ENCODE results near the gene EXD2. TPM values are rescaled to one million over a fixed set of nuclear protein-coding genes. Genes with fewer than 3 reads are reported as not detected.
"Not testable (repeated sequence)": the region's sequence is repeated elsewhere in the genome, so short reads cannot be mapped to it uniquely, and the experiment has no call there.

The EXD2 gene
- total RNA-seq, 1 donor from 2014 or later: 13.6 TPM

GRCh38 chr14:69190191-69190590, 1.1 kb upstream of the EXD2 start:
- DNase-seq (ENCODE audit: low read depth): no peak

- DNase-seq (ENCODE audit: low read depth): no peak
These were observed 2.4 kb downstream of the EXD2 start for GRCh38 chr14:69193721-69194120.

GRCh38 chr14:69199786-69200185, 8.5 kb downstream of the EXD2 start:
- no peak for DNase-seq (ENCODE audit: low read depth)

DNA sequence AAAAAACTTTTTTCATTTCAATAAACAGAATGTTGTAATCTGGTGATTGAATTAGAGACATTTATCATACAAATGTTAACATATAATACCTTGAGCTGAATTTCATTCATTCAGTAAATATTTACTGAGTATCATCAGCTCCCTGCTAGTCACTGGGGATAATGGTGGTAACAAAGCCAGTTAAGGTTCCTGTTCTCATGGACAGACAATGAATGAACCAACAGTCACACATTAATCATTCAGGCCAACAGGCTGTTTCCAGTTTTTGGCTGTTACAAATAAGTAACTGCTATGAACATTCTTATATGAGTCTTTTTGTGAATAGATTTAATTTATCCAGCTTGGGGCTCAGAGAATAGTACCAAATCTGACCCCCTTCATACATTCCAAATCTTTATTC, 13.5 kb downstream of the EXD2 start:
- peak; percentile 12 for DNase-seq (ENCODE audit: low read depth)

GRCh38 chr14:69207435-69208041, 16.2 kb downstream of the EXD2 start:
- no peak for DNase-seq (ENCODE audit: low read depth)

DNA sequence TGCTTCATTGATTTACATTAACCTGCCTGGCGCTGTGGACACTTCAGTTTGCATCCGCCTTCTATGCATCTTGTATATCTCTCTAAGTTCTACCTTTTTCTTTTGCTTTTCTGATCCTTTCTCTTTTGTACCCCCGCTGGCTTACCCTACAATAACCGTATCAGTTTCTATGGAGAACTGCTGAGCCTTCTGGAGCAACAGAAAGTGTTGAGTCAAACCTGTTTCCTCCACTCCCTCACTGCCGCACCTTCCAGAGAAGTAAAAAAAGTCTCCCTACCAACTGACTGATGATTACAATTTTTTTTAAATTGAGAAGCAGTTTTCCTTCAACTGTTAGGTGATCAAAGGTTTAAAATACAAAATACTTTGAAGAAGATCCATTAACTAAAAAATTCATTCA, 17.4 kb downstream of the EXD2 start:
- no peak for DNase-seq (ENCODE audit: low read depth)

DNA sequence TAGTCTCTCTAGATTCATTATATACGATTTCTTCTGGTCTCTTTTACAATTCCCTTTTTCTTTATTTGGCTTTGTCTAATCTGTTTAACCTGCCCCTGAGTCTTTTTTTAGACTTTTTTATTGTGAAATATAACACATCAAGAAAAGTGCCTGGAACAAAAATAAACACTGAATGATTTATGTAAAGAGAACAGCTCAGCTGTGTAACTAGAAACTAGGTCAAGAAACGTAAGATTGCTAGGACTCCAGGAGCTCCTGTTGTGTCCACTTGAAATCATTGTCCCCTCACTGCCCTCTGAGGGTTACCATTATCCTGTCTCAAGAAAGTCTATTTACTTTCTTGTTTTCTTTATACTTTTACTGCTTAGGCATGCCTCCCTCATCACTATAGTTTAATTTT, 23.1 kb downstream of the EXD2 start:
- DNase-seq (ENCODE audit: low read depth): no peak

DNA sequence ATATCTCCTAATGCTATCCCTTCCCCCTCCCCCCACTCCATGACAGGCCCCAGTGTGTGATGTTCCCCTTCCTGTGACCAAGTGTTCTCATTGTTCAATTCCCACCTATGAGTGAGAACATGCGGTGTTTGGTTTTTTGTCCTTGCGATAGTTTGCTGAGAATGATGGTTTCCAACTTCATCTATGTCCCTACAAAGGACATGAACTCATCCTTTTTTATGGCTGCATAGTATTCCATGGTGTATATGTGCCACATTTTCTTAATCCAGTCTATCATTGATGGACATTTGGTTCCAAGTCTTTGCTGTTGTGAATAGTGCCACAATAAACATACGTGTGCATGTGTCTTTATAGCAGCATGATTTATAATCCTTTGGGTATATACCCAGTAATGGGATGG, 26.4 kb downstream of the EXD2 start:
- not testable (repeated sequence) for DNase-seq (ENCODE audit: low read depth)

DNA sequence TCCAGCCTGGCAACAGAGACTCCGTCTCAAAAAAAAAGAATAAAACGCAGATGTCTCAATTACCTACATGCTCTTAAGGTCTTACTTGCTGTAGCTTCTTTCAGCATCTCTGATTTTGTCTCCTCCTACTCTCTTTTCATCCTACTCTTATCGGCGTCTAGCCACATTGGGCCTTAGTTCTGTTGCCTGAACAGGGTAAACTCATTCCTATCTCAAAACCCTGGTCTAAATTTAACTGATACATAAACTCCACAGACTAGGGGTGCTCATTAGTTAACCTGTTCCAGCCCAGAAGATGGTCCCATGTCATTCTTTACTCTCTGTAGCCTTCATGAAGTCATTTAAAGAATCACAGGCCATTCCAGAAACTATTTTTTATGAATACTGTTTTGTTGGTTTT, 33.6 kb downstream of the EXD2 start:
- no peak for DNase-seq (ENCODE audit: low read depth)

- DNase-seq (ENCODE audit: low read depth): peak; percentile 41
These were observed 34.9 kb downstream of the EXD2 start for GRCh38 chr14:69226178-69226577.

GRCh38 chr14:69226736-69227135, 35.4 kb downstream of the EXD2 start:
- DNase-seq (ENCODE audit: low read depth): no peak

DNA sequence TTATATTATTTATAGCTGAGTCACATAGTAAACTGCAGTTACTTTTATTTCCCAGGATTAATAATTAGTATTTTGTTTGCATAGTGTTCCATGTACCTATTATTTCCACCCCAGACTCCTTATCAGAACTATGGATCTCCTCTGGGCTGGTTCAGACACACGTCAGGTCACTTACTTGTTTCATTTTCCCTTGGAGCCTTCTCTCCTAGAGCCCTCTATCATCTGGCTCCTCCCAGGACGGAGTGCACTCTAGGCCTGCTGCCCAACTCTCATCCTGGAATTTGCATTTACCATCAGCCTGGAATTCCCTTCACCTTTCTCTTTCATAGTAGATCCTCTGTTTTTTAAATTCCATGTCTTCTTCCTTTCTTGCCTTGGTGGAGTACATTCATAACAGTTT, 40.2 kb downstream of the EXD2 start:
- DNase-seq (ENCODE audit: low read depth): no peak

- peak; percentile 16 for DNase-seq (ENCODE audit: low read depth)
These were observed 41.1 kb downstream of the EXD2 start for GRCh38 chr14:69232388-69232787.

GRCh38 chr14:69234106-69234505, 42.8 kb downstream of the EXD2 start:
- peak; percentile 48 for DNase-seq (ENCODE audit: low read depth)

DNA sequence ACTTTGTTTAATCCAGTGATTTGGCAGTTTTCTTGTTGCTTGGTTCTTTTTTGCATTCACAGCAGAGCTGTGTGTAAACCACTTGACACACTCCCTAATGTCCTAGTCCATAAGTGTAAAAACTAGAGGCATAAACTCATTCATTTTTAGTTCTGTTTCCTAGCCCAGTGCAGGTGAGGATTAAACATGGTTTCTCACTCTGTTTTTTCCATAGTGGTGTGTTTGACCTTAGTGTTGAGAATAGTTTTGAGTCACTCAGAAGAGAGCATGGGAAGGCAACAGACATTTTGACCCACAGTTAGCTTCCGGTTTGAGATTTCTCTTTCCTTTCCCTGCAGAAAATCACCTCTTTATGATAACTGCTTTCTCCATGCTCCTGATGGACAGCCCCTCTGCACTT, 44.4 kb downstream of the EXD2 start:
- DNase-seq (ENCODE audit: low read depth): no peak

- no peak for DNase-seq (ENCODE audit: low read depth)
These were observed 45.8 kb downstream of the EXD2 start for GRCh38 chr14:69237142-69237541.

- no peak for DNase-seq (ENCODE audit: low read depth)
These were observed 46.3 kb downstream of the EXD2 start for GRCh38 chr14:69237584-69237983.

- DNase-seq (ENCODE audit: low read depth): peak; percentile 28
These were observed 47.6 kb downstream of the EXD2 start for GRCh38 chr14:69238883-69239282.

GRCh38 chr14:69240527-69241173, 49.4 kb downstream of the EXD2 start:
- DNase-seq (ENCODE audit: low read depth): peak; percentile 37

- DNase-seq (ENCODE audit: low read depth): no peak
These were observed 50.3 kb downstream of the EXD2 start for GRCh38 chr14:69241577-69241976.

DNA sequence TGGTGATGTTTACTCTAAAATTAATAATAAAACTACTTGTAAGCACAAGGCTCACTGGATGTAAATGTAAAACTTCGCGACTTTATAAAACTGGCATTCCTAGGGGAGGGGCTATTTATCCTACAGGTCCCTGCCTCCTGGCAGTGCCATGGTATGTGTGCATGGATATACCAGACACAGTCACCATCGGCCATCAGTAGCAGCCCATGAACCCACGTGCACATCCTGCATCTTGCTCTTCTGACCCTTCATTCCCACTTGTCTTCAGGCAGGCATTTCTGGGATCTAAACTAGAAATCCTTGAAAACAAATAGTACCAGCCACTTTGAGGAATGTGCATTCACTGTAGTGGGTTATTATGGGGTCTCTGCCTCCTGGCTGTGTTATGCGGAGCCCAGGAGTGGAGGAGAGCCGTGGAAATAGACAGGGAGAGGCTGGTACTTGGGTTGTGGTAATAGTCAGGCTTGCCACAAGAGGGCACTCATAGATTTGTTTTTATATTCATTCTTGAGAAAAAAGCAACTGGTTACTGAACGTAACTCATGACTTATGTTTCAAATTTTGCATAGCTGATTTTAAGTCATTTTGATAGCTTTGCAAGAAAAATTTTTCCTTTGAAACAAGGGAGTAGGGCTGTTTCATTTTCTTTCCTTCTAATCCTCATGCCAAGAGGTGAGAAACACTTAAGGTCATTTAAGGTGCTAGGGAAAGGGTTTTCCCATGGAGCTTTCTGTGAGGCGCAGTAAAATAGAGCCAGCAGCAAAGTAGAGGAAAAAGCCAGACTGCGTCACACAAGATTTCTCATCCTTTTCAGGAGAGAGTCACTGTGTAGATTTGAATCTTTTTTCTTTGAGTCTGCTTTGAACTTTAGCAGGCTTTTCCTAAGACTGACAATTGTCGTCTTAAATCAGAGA, 51.3 kb downstream of the EXD2 start:
- DNase-seq (ENCODE audit: low read depth): peak; percentile 74

- no peak for DNase-seq (ENCODE audit: low read depth)
These were observed 53.6 kb downstream of the EXD2 start for GRCh38 chr14:69244946-69245345.
